CMK (cell line): ENCODE data around the gene P3H4.

ENCODE experiments used
- DNase-seq: peaks from one replicate; pipeline ENCODE4 v3.0.0-alpha.2; 2010; ENCODE audit warnings: low read depth

P3H4 gene

DNA sequence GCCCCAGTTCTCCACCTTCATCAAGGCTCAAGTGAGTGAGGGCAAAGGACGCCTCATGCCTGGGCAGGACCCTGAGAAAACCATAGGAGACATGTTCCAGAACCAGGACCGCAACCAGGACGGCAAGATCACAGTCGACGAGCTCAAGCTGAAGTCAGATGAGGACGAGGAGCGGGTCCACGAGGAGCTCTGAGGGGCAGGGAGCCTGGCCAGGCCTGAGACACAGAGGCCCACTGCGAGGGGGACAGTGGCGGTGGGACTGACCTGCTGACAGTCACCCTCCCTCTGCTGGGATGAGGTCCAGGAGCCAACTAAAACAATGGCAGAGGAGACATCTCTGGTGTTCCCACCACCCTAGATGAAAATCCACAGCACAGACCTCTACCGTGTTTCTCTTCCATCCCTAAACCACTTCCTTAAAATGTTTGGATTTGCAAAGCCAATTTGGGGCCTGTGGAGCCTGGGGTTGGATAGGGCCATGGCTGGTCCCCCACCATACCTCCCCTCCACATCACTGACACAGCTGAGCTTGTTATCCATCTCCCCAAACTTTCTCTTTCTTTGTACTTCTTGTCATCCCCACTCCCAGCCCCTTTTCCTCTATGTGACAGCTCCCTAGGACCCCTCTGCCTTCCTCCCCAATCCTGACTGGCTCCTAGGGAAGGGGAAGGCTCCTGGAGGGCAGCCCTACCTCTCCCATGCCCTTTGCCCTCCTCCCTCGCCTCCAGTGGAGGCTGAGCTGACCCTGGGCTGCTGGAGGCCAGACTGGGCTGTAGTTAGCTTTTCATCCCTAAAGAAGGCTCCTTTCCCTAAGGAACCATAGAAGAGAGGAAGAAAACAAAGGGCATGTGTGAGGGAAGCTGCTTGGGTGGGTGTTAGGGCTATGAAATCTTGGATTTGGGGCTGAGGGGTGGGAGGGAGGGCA, 10.7 kb upstream of the P3H4 start:
- no peak for DNase-seq

DNA sequence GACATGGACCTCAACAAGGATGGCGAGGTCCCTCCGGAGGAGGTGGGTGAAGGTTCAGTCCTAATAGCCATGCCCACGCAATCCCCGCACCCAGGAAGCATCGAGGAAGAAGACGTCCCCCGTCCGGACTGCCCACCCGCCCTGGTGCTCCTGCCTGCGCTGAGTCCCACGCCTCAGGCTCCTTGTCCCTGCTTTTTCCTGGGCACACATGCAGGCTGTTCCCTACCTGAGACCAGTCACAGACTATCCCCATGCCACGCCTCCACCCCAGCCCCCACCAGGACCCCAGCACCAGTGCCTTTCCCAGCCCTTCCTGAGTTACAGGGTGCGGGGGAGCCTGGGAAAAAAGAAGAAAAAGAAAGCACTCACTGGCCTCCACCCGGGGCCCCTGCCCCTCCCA, 10.0 kb upstream of the P3H4 start:
- no peak for DNase-seq

DNA sequence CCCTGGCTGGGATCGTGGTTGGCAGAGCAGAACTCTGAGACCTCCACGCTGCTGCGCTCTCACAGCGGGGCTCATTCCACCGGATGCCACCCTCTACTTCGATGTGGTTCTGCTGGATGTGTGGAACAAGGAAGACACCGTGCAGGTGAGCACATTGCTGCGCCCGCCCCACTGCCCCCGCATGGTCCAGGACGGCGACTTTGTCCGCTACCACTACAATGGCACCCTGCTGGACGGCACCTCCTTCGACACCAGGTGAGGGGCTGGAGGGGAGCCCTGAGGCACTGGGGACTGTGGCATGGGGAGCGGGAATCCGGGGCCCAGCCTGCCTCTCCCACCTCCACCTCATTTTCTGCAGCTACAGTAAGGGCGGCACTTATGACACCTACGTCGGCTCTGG, 6.3 kb upstream of the P3H4 start:
- no peak for DNase-seq

DNA sequence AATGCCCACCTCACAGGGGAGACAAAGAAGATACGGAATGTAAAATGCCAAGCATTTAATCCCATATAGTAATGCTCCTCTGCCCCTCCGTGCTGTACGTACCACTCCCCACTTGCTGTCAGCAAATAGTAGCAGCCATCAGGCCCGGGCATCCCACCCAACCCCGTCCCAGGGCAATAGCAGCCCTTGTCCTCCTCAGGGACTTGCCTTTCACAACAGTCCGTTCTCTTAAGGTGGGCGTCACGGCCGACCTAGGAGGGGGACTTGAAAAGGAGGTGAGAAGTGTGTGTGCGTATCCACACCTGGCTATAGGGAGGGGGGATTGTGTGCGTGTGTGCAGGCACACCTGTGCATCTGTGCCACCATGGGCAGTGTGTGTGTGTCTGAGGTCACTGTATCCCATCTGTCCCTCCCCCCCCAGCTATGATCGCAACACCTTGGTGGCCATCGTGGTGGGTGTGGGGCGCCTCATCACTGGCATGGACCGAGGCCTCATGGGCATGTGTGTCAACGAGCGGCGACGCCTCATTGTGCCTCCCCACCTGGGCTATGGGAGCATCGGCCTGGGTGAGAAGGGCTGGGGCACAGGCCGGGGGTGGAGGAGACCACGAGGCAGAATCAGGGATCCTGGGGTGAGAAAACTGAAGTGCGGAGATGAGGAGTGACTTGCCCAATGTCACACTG, 5.0 kb upstream of the P3H4 start:
- DNase-seq: no peak

DNA sequence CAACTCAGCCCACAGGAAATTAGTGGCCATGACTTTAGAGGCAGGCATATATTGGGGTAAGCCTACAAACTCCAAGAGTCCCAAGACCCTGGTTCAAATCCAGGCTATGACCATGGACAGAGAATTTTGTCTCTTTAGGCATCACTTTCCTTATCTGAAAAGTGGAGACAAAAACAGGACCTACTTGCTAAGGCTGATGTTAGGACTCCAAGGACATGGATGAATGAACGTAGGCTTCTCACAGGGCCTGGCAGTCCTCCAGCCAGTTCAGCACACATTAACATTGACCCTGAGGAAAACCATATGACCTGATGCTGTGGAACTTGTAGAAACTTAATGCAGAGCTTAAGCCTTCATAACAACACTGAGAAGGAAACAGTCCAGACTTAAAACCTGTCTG, 2.4 kb upstream of the P3H4 start:
- no peak for DNase-seq

DNA sequence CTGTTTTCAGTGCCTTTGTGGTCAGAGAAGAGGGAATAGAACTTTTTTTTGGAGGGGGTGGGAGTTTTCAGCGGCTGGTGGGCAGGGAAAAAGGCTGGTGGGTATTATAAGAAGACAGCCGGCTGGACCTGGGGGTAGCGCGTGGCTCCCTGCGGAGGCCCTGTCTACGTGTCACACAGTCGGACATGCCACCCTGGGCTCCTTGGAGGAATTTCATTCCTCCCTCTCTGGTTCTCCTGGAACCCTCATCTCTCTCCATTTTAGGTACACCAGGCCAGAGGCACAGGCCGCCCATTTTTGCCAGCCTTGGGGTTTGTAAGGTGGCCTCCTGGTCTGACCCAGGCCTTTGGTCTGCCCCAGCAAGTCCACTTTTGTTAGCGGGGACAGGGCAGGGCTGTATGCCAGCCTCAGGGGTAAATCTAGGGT, 2.0 kb upstream of the P3H4 start:
- no peak for DNase-seq

DNA sequence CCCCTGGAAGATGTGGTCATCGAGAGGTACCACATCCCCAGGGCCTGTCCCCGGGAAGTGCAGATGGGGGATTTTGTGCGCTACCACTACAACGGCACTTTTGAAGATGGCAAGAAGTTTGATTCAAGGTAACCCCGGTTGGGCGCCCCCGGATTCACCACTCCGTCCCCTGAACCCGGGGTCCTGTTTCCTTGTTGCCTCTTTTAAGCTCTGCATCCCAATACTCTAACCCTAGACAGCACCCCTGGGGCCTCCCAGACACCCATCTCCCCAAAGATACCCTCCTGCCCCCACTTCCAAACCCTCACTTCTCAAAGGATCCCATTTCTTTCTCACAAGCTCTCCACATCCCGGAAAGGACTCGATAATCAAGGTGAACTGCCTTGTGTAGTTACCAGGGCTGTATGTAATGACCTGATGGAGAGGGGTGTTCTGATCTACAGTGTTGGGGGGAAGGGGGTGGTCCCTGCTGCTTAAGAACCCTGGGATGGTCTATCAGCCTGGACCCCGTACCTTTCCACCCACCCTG, 1.5 kb upstream of the P3H4 start:
- no peak for DNase-seq

DNA sequence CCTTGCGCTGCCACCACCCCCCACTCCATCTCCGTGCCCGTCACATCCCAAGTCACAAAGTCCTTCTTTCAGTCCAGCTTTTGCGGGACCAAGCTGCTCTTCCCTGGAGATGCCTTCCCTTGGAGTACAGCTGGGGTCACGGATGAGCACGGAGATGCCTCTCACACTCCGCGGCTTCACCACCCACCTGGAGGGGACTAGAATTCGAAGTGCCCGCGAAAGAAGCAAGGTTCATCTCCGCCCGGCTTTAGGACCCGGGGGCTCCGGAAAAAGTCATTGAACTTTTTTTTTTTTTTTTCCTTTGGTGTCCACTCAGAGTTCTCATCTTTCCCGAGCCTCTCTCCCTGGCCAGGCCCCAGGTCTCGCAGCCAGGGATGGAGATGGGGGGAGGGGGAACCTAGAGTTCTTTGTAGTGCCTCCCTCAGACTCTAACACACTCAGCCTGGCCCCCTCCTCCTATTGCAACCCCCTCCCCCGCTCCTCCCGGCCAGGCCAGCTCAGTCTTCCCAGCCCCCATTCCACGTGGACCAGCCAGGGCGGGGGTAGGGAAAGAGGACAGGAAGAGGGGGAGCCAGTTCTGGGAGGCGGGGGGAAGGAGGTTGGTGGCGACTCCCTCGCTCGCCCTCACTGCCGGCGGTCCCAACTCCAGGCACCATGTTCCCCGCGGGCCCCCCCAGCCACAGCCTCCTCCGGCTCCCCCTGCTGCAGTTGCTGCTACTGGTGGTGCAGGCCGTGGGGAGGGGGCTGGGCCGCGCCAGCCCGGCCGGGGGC, 817 bp upstream of the P3H4 start, which contains the start of gene FKBP10:
Gene FKBP10 (plus strand): TSS at position 624 of the 771 bp plus-strand sequence. CDS start 31 bp downstream, at position 655.
- no peak for DNase-seq

DNA sequence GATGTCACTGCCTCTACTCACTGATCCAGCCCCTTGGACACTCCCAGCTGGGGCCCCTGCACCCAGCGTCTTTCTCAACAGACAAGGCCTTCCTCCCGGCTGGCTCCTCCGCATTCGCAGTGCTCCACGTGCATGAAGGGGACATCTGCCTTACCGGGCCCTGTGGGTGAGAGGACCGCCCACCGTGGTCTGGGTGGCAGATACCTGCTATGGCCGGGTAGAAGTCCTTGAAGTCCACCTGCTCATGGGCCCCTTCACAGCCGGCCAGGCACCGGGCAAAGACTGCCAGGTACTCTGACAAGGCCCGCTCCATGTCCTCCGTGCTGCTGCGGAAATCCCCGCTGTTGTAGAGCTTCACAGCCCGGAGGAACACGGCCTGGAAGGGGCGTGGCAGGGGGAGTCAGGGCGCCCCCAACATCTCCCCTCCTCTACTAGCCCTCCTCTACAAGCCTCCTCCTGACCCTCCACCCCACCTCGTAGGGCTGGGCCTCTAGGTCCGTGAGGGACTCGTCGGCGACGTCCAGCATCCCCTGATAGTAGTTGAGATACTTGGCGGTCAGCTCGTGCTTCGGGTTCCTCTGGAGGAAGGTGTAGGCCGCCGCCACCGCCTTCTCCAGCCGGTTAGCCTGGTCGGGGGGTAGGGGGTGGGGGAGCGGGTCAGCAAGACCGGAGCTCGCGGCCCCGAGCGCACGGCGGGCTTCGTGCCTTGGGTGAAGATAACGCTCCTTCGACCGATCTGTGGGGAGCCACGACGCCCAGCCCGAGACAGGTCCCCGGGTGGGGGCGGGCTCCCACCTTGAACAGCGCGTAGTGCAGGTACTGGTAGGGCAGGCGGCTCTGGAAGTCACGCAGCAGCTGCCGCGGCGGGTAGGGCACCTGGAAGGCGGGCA, 845 bp downstream of the P3H4 start:
- no peak for DNase-seq

DNA sequence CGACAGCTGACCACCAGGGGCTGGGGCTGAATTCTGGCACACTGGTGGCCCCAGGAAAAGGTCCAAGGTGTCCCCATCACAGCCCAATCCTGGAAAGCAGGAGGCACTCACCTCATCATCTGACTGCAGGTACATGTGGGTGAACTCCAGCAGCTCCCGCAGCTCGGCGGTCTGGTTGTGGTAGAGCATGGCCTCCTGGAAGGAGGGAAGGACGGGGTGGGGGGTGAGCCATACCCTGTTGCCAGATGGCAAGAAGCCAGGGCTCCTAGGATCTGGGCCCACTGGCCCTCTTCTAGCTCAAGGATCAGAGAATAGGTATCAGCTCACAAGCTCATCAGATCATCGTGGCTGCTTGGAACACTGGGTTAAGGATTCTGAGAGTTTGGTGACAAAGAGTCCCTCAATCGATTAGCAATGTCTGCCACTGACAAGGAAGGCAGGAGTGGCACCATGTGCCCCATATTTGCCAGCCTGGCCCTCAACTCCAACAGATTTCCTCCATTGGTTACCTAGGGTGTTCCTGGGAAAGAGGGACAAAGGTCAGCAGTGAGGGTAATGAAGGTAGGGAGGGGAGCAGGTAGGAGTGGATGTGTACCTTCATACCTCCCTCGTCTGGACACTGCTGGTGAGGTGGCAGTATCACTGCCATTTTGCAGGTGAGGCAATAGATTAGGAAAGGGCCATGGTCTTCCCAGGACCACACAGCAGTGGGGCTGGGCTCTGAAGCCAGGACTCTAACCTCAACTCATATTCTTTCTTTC, 4.9 kb downstream of the P3H4 start:
- DNase-seq: no peak

DNA sequence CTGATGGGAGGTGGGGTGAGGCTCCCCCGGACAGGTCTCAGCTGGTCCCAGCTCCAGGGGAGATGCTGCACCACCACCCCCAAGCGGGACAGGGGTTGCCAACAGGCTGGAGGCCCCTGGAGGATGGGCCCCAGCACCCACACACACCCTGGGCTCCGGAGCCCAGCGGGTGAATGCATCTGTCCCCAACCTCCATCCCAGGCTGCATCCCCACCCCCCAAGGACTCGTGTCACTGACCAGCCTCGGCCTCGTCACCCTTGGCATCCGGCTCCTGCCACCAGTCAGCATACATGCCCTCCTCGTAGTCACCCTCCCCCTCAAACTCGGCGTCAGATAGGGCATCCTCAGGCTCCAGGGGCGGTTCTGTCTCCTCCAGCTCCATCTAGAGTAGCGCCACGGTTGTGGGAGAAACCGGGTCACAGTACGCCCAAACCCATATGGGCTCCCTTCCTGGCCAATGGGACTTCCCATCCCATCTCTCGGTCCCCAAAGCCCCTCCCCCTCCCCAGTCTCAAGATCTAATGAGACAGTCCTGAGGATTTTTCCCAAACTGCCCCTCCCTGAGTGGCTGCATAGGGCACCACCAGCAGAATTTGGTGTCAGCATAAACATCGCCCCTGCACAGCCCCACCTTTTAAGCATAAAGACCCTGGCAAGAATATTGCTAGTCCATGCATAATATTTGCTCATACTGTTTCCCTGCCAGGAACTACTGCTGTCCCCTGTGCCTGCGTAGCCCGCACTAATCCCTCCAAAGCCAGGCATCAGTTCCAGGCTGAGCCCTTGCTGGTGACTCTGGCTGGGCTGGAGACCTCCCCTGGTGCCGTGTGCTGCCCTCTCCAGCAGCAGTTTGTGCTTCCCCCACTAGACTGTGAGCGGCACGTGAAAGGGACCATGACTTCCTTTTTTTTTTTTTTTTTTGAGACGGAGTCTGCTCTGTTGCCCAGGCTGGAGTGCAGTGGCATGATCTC, 8.4 kb downstream of the P3H4 start:
- DNase-seq: no peak

DNA sequence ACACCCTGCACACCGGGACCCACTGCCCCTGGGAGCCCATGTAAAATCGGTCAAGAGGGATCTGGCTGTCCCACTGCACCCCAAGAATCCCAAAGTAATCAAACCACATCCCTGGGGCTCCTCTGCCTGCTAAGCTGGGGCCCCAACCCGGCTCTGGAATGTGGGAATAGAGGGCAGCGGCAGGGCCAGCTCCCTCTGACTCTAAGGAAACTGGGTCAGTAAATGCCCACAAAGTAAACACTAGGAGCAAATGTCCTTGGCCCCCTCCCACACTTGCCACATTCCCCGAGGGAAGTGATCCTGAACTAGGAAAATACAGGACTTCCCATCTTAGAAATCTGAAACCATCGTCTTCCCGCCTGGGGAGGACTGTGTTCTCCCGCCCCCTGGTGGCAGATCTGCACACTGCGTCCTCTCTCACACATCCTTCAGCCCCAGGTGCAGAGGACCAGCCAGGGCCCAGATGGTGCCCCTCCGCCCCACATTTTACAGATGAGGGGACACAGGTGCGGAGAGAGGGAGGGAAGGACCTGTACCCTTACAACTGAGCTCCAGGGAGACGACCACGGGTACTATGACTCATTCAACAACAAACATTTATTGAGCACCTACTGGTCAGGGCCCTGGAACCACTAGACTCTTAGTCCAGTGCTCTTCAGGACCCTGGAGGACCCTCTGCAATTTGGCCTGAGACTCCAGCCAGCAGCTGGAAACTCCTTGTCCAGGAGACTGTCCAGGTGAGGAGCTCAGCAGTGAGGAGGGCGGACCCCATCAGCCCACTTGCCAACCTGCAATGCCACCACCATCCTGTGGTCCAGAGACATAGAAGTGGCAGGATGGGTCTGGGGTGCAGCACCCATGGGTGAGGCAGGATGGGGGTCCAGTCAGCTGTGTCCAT, 10.1 kb downstream of the P3H4 start:
- DNase-seq: no peak

DNA sequence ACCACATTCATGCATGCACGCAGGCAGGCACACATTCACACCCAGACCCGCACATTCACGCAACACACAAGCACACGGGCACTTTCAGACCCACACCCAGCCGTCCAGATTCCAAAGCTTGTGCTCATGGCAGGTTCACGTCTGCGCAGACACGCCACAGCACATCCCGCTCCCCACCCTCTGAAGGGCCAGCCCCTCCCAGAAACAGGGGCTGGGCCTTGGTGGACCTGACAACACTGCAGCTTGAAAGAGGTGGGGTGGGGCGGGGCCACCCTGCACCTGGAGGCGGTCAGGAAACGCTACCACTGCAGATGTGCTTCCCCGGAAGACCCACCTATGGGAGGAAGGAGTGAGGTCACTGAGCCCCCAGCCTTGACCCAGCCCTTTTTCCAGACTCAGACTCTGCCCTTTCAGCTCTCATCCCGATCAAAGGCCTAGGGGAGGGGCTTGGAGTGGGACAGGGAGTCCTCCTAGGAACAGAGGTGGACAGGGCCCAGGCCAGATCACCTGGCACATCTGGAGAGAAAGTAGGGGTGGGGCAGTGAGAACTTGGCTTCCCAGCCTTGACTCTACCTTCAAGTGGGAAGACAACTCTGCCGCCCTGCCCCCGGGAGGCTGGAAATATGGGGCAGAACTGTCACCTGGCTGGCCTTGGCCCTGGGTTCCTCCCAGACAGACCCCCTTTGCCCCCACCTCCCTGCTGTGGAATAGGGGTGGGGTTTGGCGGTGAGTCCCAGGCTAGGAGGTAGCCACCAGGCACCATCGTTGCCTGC, 11.0 kb downstream of the P3H4 start:
- no peak for DNase-seq

DNA sequence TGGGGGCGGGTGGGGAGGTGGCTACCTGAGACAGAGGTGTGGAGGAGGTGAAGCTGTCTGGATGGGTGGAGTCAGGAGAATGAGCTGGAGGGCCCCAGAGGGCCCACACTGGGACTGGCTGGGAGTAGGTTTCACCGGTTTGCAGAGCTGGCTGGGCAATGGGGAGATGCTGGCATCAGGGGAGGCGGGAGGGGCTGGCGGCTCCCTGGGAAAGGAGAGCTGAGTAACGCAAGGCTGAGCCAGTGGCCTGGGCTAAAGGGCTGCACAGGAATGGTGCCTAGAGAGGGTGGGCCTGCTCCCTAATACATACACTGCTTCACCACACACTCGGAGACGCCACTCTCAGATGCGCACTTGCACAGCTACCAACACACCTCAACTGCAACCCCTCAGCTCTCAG, 12.4 kb downstream of the P3H4 start:
- no peak for DNase-seq

DNA sequence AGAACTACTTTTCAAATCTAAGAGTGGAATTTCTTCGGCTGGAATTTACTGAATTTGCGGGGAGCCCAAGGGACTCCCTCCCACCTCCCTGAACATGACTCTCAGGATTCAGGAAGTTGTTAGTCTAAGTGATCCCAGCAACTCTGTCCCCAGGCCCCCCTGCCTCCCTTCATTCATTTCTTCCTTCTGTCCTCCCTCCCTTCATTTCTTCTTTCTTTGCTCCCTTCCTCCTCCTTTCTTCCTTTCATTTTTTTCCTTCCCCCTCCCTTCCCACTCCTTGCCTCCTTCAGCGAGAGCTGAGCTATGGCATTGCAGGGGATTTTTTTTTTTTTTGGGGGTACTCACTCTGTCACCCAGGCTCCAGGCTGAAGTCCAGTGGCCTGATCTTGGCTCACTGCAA, 14.4 kb downstream of the P3H4 start:
- DNase-seq: no peak

DNA sequence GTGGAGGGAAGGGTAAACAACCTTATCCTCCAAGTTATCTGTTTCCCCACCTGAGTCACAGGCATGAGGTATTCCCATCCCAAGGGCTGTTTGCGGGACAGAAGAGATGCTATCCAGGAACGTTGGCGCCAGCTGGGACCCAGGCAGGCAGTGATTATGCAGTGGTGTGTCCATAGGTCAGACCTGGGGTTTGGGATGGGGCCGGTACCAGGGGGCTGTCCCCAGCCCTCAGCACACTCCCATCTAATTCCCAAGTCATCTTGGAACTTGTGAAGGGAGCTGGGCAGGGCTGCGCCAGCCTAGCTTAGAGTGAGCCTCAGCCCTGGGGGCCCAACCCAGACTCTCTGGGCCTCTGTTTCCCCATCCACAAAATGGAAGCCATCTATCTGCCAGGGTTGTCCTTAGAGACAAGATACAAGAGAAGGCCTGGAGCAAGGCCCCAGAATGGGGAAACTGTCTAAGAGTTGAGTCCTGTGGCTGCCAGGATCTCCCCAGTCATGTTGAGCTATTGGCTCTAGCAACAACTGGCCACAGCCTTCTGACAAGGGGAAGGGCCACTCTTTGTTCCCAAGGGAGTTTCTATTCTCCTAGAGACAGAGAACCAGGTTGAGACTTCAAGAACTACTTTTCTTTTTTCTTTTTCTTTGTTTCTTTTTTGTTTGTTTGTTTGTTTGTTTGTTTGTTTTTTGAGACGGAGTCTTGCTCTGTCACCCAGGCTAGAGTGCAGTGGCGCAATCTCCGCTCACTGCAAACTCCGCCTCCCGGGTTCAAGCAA, 15.4 kb downstream of the P3H4 start:
- DNase-seq: no peak

DNA sequence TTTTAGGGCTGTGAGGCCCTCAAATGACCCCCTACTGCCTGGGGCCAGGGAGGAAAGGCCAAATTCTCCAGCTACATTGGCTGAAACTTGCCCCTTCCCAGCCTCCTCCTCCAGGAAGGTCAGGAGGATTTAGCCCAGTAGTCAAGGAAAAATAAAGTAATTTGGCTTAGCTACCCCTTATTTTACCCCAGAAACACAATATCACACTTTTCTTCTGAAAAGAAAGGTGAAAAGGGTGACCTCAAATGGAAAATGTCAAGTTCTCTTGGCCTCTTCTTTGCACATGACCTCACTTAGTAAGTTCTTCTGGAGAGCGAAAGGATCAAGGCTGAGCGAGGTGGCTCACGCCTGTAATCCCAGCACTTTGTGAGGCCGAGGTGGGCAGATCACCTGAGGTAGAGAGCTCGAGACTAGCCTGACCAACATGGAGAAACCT, 17.2 kb downstream of the P3H4 start:
- DNase-seq: no peak
